Lower leg skin (tissue), 4 donors: ENCODE results near the gene ACTA2. TPM values are rescaled to one million over a fixed set of nuclear protein-coding genes. Genes with fewer than 3 reads are reported as not detected.
"Not testable (repeated sequence)": the region's sequence is repeated elsewhere in the genome, so short reads cannot be mapped to it uniquely, and the experiment has no call there.

ENCODE experiments used
- DNase-seq, 2 donors: peaks; one replicate each; pipeline ENCODE4 v3.0.0-alpha.2; 2019; ENCODE audit warnings: low spot score in 2 of 2
- H3K4me3 ChIP-seq: fragments of 200-600 bp; sonication (generic); 2 replicates; pipeline ENCODE4 v1.5.1; 2017; ENCODE audit warnings: mild to moderate bottlenecking, low read depth; ENCODE audit not compliant: poor library complexity, severe bottlenecking
- POLR2A ChIP-seq, 2 donors: fragments of 450-650 bp; IDR thresholded peaks; one replicate each; pipeline ENCODE4 v1.6.1; 2016 to 2017; ENCODE audit warnings: antibody characterized with exemption in 2 of 2, mild to moderate bottlenecking in 1 of 2, moderate library complexity in 1 of 2
- WGBS, 2 donors: methylation state at CpG; one replicate each; pipeline ENCODE4 v1.1.5; 2018; 5-methylcytosine and 5-hydroxymethylcytosine counted together
- intact Hi-C: fragments of 100-400 bp; cut with DNase I; formaldehyde crosslinking; loops from one replicate; pipeline ENCODE4 v1.15.0; 2023; ENCODE audit warnings: low total_unique reads
- total RNA-seq, 4 donors: library from RNA; depleted of rRNA; stranded (reverse); fragments of >200 nt; gene quantifications; one replicate each; pipeline ENCODE4 v1.1.0, GENCODE V29; 2016
- TF ChIP-seq, protein P1 (sequence below), 3 donors: fragments of 450-650 bp; IDR thresholded peaks; one replicate each; pipeline ENCODE4 v1.5.1; 2016; ENCODE audit warnings: antibody characterized with exemption in 3 of 3, mild to moderate bottlenecking in 3 of 3, moderate library complexity in 2 of 3

Gene ACTA2
- total RNA-seq, 4 donors from 2014 or later, result 66.4 to 344 (median 129) TPM

DNA sequence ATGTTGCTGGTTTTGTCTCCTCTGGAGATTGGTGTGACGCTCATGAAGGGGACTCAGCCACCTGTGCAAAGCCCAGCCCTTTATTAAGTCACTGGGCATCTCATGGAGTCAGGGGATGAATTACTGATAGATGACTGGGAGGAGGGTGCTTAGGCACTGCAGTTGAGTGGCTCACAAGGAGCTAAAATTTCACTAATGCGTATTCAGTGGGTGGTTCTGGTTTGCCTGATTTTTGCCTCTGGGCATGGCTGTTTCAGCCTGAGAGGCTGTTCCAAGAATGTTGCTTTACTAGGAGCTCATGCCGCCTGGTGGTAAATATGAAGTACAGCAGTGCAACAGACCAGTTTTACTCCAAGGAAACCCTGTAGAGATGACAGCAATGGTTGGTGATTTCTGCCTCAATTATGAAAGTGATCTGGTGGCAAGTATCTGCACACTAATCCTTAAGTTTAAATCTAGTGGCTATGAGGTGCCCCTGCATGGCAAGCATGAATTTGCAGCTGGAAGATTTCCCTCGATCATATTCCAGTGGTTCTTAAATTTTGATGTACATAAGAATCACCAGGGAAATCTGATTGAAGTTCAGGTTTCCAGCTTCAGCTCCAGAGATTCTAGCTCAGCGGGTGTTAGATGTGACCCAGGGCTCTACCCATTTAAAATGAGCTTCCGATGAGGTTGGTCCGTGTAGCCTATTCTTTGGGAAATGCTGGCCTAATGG, 19.9 kb downstream of the ACTA2 start:
- no peak overlapping the region for H3K4me3 ChIP-seq
- WGBS, 2 donors, result 37 to 48% methylated on average over 7 of the region's 7 CpGs
- peak; percentile 68 to 88 for DNase-seq
- intact Hi-C loops, result loop anchor here (5.0 kb wide), 1 partner anchor 95 kb away; no protein-coding TSS in a partner anchor
- TF ChIP-seq POLR2A (IDR thresholded peaks at IDR 0.05), result no peak
- TF ChIP-seq, protein P1, sequence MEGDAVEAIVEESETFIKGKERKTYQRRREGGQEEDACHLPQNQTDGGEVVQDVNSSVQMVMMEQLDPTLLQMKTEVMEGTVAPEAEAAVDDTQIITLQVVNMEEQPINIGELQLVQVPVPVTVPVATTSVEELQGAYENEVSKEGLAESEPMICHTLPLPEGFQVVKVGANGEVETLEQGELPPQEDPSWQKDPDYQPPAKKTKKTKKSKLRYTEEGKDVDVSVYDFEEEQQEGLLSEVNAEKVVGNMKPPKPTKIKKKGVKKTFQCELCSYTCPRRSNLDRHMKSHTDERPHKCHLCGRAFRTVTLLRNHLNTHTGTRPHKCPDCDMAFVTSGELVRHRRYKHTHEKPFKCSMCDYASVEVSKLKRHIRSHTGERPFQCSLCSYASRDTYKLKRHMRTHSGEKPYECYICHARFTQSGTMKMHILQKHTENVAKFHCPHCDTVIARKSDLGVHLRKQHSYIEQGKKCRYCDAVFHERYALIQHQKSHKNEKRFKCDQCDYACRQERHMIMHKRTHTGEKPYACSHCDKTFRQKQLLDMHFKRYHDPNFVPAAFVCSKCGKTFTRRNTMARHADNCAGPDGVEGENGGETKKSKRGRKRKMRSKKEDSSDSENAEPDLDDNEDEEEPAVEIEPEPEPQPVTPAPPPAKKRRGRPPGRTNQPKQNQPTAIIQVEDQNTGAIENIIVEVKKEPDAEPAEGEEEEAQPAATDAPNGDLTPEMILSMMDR (IDR thresholded peaks at IDR 0.05), result peak in 1 of 3 donors; percentile 93

DNA sequence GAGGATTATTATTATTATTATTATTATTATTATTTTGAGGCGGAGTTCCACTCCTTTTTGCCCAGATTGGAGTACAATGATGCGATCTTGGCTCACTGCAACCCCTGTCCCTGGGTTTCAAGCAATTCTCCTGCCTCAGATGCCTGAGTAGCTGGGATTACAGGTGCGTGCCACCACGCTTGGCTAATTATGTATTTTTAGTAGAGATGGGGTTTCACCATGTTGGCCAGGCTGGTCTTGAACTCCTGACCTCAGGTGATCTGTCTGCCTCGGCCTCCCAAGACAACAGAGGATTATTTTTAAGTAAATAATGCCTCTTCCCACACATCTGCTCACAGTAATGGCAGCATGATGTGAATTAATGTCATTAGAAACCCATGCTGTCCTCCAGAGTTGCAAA, 20.5 kb downstream of the ACTA2 start:
- intact Hi-C loops, result loop anchor here (5.0 kb wide), 1 partner anchor 95 kb away; no protein-coding TSS in a partner anchor
- WGBS, 2 donors, result 87 to 91% methylated on average over 5 of the region's 5 CpGs
- H3K4me3 ChIP-seq, DNase-seq: not testable (repeated sequence)

DNA sequence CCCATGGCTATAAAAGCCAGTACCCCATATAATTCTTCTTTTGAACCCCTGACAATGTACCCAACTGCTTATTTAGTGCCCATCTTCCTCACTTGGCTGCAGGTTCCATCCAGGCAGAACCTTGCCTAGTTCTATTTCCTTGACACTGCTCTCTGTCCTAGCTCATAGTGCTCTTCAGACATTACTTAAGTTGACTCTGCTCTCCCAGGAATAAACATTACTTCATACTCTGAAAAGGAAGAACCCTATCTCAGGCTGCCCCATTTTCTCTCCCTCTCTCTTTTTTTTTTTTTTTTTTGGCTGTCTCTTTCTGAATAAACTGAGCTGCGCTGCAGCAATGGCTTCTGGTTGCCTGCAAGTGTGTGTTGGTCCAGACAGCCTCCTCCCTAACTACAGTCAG, 21.0 kb downstream of the ACTA2 start:
- TF ChIP-seq, protein P1 (IDR thresholded peaks at IDR 0.05), result no peak
- no peak for TF ChIP-seq POLR2A (IDR thresholded peaks at IDR 0.05)
- no peak for DNase-seq
- H3K4me3 ChIP-seq, result no peak overlapping the region
- WGBS, 2 donors, result 71 to 72% methylated on average over 1 of the region's 1 CpG
- intact Hi-C loops, result loop anchor here (5.0 kb wide), 1 partner anchor 94 kb away; no protein-coding TSS in a partner anchor

DNA sequence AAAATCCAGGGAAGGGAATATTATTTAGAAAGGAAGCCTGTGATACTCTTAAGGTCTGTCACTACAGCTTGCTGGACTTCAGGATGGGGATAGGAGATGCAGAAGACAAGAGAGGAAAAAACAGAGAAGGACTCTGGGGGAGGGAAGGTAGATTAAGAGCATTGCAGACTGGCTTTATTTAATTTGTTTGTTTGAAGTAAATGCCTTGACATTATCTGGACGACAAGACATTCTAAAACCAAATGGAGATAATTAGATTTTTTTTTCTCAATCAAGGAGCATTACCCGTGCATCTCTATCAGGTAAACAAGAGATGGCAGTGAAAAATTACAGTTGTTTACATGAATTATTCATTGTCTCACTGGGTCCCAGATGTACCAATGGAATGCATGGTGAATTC, 24.3 kb downstream of the ACTA2 start:
- TF ChIP-seq, protein P1 (IDR thresholded peaks at IDR 0.05), result no peak
- TF ChIP-seq POLR2A (IDR thresholded peaks at IDR 0.05), result no peak
- intact Hi-C loops, result no loop called here
- DNase-seq, result no peak
- 80 to 85% methylated on average over 2 of the region's 2 CpGs for WGBS, 2 donors
- no peak overlapping the region for H3K4me3 ChIP-seq

DNA sequence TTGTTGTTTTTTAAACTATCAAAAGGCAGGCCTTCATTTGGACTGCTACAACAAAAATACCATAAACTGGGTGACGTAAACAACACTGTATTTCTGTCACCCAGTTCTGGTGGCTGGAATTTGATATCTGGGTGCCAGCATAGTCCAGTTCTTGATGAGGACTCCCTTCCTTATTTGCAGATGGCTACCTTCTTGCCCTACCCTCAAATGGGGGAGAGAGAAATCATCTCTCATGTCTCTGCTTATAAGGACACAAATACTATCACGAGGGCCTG, 25.2 kb downstream of the ACTA2 start:
- intact Hi-C loops, result no loop called here
- 63 to 70% methylated on average over 2 of the region's 2 CpGs for WGBS, 2 donors
- DNase-seq, result no peak
- TF ChIP-seq POLR2A (IDR thresholded peaks at IDR 0.05), result no peak
- TF ChIP-seq, protein P1 (IDR thresholded peaks at IDR 0.05), result no peak
- H3K4me3 ChIP-seq, result no peak overlapping the region

DNA sequence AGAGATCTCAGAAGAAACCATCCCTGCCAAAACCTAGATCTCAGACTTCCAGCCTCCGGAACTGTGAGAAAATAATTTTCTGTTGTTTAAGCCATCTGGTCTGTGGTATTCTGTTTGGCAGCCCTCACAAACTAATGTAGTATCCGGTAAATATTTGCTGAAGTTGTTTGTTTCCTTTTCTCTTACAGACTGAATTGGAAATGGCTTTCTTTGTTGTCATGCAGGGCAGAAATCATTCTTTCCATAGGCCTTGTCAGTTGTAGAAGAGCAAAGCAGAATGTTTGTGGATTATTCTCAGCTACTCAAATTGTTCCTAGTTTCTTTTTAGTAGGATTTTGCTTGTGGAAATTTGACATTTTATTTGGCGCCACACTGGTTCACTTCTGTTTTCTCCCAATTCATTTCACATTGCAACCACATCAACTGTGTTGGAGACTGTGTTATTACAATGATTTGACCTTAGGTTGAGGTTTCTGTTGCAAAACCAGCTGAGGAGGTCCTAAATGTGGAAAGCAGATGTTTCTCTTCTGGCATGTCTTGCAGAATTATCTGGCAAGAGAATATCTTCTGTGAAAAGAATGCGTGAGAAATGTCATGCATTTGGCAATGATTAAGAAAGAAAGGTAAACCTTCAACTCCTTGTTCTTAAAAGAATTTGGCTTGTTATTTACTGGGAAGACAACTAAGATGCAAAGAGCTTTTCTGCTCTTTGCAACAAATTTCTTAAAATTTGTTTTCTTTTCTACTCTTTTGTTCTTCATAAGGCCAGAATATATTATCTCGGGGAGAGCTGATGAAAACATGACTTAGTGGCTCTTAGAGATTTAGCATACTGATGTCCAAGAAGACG, 25.8 kb downstream of the ACTA2 start:
- H3K4me3 ChIP-seq, result no peak overlapping the region
- intact Hi-C loops, result no loop called here
- DNase-seq, result no peak
- TF ChIP-seq POLR2A (IDR thresholded peaks at IDR 0.05), result no peak
- TF ChIP-seq, protein P1 (IDR thresholded peaks at IDR 0.05), result no peak
- 30 to 44% methylated on average over 6 of the region's 6 CpGs for WGBS, 2 donors
